Measurements from ENCODE around the gene NRBP1.

Gene NRBP1

DNA sequence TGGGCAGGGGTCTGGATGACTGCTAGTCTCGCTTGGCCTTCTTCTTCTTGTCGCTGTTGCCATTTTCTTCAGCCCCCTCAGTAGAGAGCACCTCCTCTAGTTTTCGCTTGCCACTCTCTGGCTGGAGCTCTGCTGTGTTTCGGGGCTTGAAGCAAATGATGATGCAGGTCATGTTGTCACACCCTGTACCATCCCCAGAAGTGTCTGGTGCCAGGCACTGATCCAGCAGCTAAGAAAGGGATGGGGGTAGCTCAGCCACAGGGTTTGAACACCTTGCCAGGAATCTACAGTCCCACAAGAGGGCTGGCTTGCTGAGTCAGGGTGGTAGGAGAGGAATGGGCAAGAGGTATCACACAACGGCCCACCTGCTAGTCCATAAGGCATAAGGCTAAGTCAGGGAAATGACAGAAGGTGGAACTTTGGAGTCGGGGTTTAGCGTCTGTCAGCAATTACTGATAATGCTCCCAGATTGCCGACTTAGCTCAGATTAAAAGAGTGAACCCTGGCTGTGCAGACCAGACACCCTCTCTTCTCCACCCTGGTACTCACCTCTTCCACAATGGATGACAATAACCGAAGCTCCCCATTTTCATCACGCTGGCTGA lies 46.8 kb upstream of the NRBP1 start:
- TF ChIP-seq, protein P1, sequence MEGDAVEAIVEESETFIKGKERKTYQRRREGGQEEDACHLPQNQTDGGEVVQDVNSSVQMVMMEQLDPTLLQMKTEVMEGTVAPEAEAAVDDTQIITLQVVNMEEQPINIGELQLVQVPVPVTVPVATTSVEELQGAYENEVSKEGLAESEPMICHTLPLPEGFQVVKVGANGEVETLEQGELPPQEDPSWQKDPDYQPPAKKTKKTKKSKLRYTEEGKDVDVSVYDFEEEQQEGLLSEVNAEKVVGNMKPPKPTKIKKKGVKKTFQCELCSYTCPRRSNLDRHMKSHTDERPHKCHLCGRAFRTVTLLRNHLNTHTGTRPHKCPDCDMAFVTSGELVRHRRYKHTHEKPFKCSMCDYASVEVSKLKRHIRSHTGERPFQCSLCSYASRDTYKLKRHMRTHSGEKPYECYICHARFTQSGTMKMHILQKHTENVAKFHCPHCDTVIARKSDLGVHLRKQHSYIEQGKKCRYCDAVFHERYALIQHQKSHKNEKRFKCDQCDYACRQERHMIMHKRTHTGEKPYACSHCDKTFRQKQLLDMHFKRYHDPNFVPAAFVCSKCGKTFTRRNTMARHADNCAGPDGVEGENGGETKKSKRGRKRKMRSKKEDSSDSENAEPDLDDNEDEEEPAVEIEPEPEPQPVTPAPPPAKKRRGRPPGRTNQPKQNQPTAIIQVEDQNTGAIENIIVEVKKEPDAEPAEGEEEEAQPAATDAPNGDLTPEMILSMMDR (conservative IDR thresholded peaks at IDR 0.05; ENCODE audit: low read depth): no peak
- ChIA-PET CTCF (interaction anchor here (0.6 kb wide), 1 partner anchor 102 kb away, joined by 7 read pairs; no protein-coding TSS in a partner anchor), POLR2A (ENCODE audit: low non-redundant PET) (no interaction called here)
- peak overlapping the region; percentile 93 for H3K27ac ChIP-seq
- no peak for DNase-seq (ENCODE audit: low spot score)

DNA sequence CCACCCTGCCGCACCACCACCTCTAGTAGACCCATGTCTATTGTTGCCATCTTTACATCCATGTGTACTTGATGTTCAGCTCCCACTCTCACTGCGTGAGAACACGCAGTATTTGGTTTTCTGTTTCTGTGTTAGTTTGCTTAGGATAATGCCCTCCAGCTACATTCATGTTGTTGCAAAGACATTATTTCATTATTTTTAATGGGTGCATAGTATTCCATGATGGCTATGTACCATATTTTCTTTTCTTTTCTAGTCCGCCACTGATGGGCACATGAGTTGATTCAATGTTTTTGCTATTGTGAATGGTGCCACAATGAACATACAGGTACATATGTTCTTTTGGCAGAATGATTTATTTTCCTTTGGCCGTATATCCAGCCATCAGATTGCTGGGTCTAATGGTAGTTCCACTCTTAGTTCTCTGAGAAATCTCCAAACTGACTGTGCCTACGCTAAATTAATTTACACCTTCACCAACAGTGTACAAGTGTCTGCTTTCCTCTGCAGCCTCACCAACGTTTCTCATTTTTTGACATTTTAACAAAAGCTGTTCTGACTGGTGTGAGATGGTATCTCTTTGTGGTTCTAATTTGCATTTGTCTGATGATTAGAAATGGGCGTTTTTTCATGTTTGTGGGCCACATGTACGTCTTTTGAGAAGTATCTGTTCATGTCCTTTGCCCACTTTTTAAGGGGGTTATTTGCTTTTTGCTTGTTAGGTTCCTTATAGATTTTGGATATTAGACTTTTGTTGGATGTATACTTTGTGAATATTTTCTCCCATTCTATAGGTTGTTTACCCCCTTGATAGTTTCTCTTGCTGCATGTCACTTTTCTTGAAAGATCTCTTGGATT lies 37.4 kb upstream of the NRBP1 start:
- TF ChIP-seq, protein P1 (conservative IDR thresholded peaks at IDR 0.05; ENCODE audit: low read depth): no peak
- ChIA-PET POLR2A (ENCODE audit: low non-redundant PET) (no interaction called here), CTCF (interaction anchor here (0.7 kb wide), 1 partner anchor 14 kb away, joined by 3 read pairs; no protein-coding TSS in a partner anchor)
- DNase-seq (ENCODE audit: low spot score): no peak
- H3K27ac ChIP-seq: no peak overlapping the region

DNA sequence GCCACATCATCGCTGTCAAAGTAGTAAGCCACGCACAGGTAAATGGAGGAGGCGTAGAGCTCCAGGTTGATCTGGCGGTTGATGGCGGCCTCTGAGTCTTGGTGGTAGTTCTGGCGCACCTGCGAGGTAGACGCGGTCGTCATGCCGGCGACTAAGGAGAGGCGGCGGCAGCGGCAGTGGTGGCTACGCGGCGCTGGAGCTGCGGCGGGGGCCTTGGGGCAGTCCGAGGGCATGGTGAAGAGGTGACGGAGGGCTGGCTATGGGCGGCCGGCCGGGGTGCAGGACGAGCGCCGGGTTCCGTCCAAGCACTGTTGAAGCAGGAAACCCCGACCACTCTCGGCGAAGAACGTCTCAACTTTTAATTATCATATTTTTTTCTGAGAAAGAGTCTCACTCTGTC lies 35.2 kb upstream of the NRBP1 start:
- POLR2A ChIA-PET (ENCODE audit: low non-redundant PET): no interaction called here
- TF ChIP-seq, protein P1 (conservative IDR thresholded peaks at IDR 0.05; ENCODE audit: low read depth): no peak
- DNase-seq (ENCODE audit: low spot score): no peak
- CTCF ChIA-PET: no interaction called here
- no peak overlapping the region for H3K27ac ChIP-seq

DNA sequence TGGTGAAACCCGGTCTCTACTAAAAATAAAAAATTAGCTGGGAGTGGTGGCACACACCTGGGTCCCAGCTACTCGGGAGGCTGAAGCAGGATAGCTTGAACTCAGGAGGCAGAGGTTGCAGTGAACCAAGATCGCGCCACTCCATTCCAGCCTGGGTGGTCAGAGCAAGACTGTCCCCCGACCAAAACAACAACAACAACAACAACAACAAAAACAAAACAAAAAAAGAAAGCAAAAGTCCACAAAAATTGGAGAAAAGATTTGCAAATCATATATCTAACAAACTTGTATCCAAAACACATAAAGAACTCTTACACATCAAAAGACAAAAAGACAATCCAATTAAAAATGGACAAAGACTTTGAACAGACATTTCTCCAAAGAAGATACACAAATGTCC lies 29.5 kb upstream of the NRBP1 start:
- ChIA-PET POLR2A (ENCODE audit: low non-redundant PET) (no interaction called here), CTCF (interaction anchor here (0.6 kb wide), 1 partner anchor 64 kb away, joined by 4 read pairs; no protein-coding TSS in a partner anchor)
- DNase-seq (ENCODE audit: low spot score): no peak
- H3K27ac ChIP-seq: no peak overlapping the region
- TF ChIP-seq, protein P1 (conservative IDR thresholded peaks at IDR 0.05; ENCODE audit: low read depth): no peak

DNA sequence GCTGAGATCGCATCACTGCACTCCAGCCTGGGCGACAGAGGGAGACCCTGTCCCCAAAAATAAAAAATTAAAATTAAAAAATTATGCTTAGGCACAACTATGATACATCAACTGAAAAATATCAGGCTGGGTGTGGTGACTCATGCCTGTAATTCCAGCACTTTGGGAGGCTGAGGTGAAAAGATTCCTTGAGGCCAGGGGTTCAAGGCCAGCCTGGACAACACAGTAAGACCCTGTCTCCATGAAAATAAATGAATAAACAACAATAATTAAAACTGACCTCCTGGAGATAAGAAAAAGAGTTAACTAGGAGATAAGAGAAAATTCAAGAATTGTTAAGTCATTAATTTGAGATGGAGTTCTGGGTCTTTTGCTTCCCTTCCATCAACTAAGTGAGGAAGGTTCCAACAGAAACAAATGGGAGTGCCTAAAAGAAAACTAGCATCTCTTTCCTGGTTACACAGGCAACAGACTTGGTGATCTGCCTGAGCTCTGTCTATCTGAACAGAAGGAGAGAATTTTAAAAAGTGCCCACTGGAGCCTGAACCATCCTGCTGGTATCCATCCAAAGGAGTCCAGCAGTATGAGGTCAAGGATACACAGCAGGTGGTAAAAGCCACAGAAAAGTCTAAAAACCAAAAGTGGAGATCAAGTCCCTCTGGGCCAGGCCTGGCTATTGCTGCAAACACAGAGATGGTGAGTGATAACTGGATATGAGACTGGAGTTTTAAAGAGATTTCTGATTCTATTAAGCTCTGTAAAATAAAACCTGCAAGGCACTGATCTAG lies 27.9 kb upstream of the NRBP1 start:
- no peak for DNase-seq (ENCODE audit: low spot score)

More for the DNA sequence above, 27.9 kb upstream of the NRBP1 start:
- CTCF ChIA-PET: no interaction called here
- TF ChIP-seq, protein P1 (conservative IDR thresholded peaks at IDR 0.05; ENCODE audit: low read depth): no peak
- POLR2A ChIA-PET (ENCODE audit: low non-redundant PET): no interaction called here
- H3K27ac ChIP-seq: no peak overlapping the region

Measured in RWPE1 (cell line).